ENCODE measurements around the gene C1orf167. TPM values are rescaled to one million over a fixed set of nuclear protein-coding genes. Genes with fewer than 3 reads are reported as not detected.

Gene C1orf167
- total RNA-seq, 3 donors from 2014 or later = 1.3 TPM; not detected in 2

DNA sequence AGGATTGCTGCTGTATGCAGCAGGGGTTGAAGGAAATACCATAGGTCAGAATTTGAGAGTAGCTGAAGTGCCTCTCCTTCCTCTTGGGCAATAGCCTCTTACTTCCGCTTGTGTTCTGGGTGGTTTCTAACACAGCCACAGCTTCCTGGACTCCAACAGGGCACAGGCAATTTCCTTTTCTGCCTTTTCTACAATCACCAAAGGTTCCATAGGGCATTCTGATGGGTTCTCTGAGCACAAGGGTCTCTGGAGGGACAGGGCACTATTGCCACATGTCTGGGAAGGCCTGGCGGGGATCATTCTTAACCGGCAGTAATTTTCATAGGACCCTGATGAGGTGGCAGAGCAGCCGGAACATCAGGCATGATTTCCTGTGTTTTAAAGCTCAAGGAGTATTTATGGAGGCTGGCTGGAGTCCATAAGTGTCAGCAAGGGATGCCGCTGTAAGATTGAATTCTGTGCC lies 31.5 kb upstream of the C1orf167 start:
- DNase-seq (ENCODE audit: low spot score in 2 of 2) = no peak
- no peaks in the 10 kb centered on the region for H3K27me3 ChIP-seq
- intact Hi-C loops (cut with DNase I; ENCODE audit: low total_unique reads) = no loop called here
- no peaks in the 10 kb centered on the region for H3K36me3 ChIP-seq
- peak overlapping the region in 1 of 2 donors; percentile 36 for H3K27ac ChIP-seq
- TF ChIP-seq POLR2AphosphoS5 (IDR thresholded peaks at IDR 0.05) (no peak), POLR2A (IDR thresholded peaks at IDR 0.05) (no peak)
- TF ChIP-seq, protein P1, sequence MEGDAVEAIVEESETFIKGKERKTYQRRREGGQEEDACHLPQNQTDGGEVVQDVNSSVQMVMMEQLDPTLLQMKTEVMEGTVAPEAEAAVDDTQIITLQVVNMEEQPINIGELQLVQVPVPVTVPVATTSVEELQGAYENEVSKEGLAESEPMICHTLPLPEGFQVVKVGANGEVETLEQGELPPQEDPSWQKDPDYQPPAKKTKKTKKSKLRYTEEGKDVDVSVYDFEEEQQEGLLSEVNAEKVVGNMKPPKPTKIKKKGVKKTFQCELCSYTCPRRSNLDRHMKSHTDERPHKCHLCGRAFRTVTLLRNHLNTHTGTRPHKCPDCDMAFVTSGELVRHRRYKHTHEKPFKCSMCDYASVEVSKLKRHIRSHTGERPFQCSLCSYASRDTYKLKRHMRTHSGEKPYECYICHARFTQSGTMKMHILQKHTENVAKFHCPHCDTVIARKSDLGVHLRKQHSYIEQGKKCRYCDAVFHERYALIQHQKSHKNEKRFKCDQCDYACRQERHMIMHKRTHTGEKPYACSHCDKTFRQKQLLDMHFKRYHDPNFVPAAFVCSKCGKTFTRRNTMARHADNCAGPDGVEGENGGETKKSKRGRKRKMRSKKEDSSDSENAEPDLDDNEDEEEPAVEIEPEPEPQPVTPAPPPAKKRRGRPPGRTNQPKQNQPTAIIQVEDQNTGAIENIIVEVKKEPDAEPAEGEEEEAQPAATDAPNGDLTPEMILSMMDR (IDR thresholded peaks at IDR 0.05) = no peak
- H3K9me3 ChIP-seq = no peaks in the 10 kb centered on the region
- no peak overlapping the region for H3K4me3 ChIP-seq
- H3K4me1 ChIP-seq = peaks cover 0 to 6% of the 10 kb centered on the region in 2 donors

DNA sequence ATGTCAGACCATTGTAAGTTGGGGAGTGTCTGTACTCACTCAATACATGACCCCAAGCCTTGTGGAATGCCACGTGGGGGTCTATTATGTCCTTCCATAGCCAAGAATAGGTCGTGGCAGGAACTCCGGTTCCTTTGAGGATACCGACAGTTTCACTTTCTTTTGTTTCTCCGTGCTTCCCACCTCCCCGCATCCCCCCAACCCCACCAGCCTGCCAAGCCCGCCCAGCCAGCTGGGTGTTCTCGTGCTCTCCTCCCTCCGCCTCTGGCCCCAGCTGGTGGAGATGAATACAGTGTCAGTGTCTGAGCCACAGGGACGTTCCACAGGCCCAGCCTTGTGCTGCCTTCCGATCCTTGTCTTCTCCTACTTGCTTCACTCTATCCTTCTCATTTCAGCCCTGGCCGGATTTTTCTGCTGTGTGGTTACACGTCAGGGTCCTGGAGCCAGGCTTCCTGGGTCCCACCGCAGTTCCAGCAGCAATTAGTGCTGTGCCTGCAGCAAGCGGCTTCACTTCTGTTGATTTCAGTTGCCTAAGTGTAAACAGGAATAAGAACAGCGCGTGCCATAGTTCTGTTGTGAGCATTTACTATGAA lies 30.2 kb upstream of the C1orf167 start:
- intact Hi-C loops (cut with DNase I; ENCODE audit: low total_unique reads) = no loop called here
- peak; percentile 58 to 79 for DNase-seq (ENCODE audit: low spot score in 2 of 2)
- no peak for TF ChIP-seq POLR2A (IDR thresholded peaks at IDR 0.05)
- peak in 2 of 3 donors; percentile 20 to 22 for TF ChIP-seq POLR2AphosphoS5 (IDR thresholded peaks at IDR 0.05)
- Histone ChIP-seq H3K27ac (peak overlapping the region; percentile 73 to 90), H3K9me3 (no peaks in the 10 kb centered on the region), H3K4me3 (peak overlapping the region; percentile 23 to 63 (median 30)), H3K27me3 (no peaks in the 10 kb centered on the region), H3K36me3 (no peaks in the 10 kb centered on the region), H3K4me1 (peaks cover 0 to 6% of the 10 kb centered on the region in 2 donors)

DNA sequence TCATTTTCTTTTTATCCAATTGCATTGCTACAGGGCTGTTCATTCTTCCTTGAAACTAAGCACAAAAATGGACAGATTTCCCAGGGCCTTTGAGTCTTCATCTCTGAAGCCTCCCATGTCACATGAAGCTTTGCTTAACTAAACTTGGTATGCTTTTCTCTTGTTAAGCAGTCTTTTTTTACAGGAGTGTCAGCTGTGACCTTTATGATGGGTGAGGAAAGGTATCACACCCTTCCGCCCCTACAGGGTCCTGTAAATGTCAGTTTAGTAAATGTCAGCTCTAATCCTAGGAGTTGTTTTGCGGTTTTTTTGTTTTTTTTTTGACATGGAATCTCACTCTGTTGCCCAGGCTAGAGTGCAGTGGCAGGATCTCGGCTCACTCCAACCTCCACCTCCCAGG lies 28.7 kb upstream of the C1orf167 start:
- H3K36me3 ChIP-seq = no peaks in the 10 kb centered on the region
- H3K4me3 ChIP-seq = no peak overlapping the region
- H3K27ac ChIP-seq = no peak overlapping the region
- no peak for TF ChIP-seq POLR2A (IDR thresholded peaks at IDR 0.05)
- TF ChIP-seq, protein P1 (IDR thresholded peaks at IDR 0.05) = no peak
- intact Hi-C loops (cut with DNase I; ENCODE audit: low total_unique reads) = no loop called here
- no peaks in the 10 kb centered on the region for H3K9me3 ChIP-seq
- H3K4me1 ChIP-seq = peaks cover 6 to 7% of the 10 kb centered on the region in 2 donors
- DNase-seq (ENCODE audit: low spot score in 2 of 2) = no peak
- H3K27me3 ChIP-seq = no peaks in the 10 kb centered on the region

DNA sequence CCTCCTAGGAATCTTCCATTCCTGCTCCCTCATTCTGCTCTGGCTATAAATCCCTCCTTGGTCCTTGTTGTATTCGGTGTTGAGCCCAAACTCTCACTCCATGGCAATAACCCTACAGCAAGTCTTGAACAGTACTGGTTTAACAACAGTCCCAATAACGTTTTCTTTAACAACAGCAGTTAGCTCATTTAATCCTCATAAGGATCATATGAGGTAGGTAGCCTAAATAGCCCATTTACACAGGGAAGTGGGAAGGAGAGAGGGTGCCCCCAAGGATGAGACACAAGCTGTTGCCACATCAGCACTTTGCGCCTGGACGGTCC lies 26.5 kb upstream of the C1orf167 start:
- Histone ChIP-seq H3K36me3 (no peaks in the 10 kb centered on the region), H3K27me3 (no peaks in the 10 kb centered on the region), H3K4me3 (peak overlapping the region; percentile 88 to 96 (median 88)), H3K27ac (peak overlapping the region; percentile 93 to 99), H3K9me3 (no peaks in the 10 kb centered on the region), H3K4me1 (peaks cover 6 to 7% of the 10 kb centered on the region in 2 donors)
- DNase-seq (ENCODE audit: low spot score in 2 of 2) = no peak
- intact Hi-C loops (cut with DNase I; ENCODE audit: low total_unique reads) = no loop called here
- TF ChIP-seq, protein P1 (IDR thresholded peaks at IDR 0.05) = no peak
- TF ChIP-seq POLR2AphosphoS5 (IDR thresholded peaks at IDR 0.05) (no peak), POLR2A (IDR thresholded peaks at IDR 0.05) (no peak)

DNA sequence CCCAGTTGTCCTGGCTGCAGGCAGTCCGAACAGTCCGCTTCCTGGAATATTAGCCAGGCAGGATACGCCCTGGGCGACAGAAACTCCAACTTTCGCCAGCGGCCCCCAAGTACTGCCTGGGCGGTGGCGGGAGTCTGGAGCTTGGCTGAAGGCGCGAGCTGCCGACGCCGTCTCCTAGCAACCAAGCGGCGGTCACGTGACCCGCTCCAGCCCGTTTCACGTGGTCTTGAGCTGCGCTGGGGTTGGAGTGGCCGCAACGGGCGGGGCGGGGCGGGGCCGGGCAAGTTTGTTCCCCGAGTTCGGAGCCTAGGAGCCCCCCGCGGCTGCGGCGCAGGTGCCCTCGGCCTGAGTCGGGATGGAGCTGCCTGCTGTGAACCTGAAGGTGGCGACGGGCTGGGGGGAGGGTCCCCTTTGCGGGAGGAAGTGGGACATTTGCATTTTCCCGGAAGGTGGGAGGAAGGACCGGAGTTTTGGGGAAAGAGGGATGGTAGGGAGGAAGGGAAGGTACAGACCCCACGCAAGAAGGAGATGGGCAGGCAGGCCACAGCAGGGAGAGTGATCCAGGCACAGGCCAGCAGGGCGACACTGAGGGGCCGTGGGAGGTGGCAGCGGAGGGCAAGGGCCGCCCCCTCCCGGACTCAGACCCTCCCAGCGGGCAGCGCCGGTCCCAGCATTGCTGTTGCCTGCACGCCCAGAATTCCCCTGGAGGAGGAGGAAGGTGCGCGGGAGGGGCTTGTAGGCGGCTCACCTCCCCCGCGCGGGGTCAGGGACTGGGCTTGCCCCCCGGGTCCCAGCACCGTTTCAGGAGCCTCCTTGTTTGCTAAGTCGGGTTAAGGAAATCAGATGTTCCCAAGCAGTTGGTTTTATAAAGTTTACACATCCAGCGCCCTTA lies 25.9 kb upstream of the C1orf167 start, which contains the start of gene AGTRAP:
AGTRAP (plus strand) TSS at position 283 of the 892 bp plus-strand sequence; CDS start at position 356, 73 bp downstream.
- Histone ChIP-seq H3K4me1 (peaks cover 6 to 7% of the 10 kb centered on the region in 2 donors), H3K27me3 (no peaks in the 10 kb centered on the region), H3K27ac (peak within 1 kb of the TSS; percentile 93 to 99), H3K4me3 (peak within 1 kb of the TSS; percentile 88 to 96 (median 88)), H3K36me3 (no peaks in the 10 kb centered on the region), H3K9me3 (no peaks in the 10 kb centered on the region)
- intact Hi-C loops (cut with DNase I; ENCODE audit: low total_unique reads) = no loop called here
- TF ChIP-seq POLR2AphosphoS5 (IDR thresholded peaks at IDR 0.05) (peak; percentile 39 to 92 (median 67)), POLR2A (IDR thresholded peaks at IDR 0.05) (peak; percentile 67)
- TF ChIP-seq, protein P1 (IDR thresholded peaks at IDR 0.05) = no peak
- peak; percentile 93 to 98 for DNase-seq (ENCODE audit: low spot score in 2 of 2)

All from breast epithelium (tissue), 4 donors.